Right atrium auricular region (tissue), 2 donors: ENCODE results near the gene GFRAL. TPM values are rescaled to one million over a fixed set of nuclear protein-coding genes. Genes with fewer than 3 reads are reported as not detected.

ENCODE experiments used
- DNase-seq: peaks from one replicate; pipeline ENCODE4 v3.0.0-alpha.2; 2019; ENCODE audit warnings: low spot score
- H3K27ac ChIP-seq, 2 donors: fragments of 200-600 bp; sonication (generic); 1 replicate in 1 of 2; 2 replicates in 1 of 2; pipeline ENCODE4 v1.5.1; 2016 to 2019
- H3K27me3 ChIP-seq, 2 donors: fragments of 200-600 bp; sonication (generic); one replicate each; pipeline versions ENCODE4 v1.5.1 to v1.6.0; 2017 to 2019
- H3K36me3 ChIP-seq: fragments of 200-600 bp; sonication (generic); one replicate; pipeline ENCODE4 v1.5.1; 2016
- H3K4me1 ChIP-seq, 2 donors: fragments of 200-600 bp; sonication (generic); one replicate each; pipeline versions ENCODE4 v1.5.1 to v1.6.0; 2017 to 2019
- H3K4me3 ChIP-seq, 2 donors: fragments of 200-600 bp; sonication (generic); 1 replicate in 1 of 2; 2 replicates in 1 of 2; pipeline ENCODE4 v1.5.1; 2017 to 2019; ENCODE audit warnings: mild to moderate bottlenecking in 1 of 2, moderate library complexity in 1 of 2
- H3K9me3 ChIP-seq, 2 donors: fragments of 200-600 bp; sonication (generic); one replicate each; pipeline ENCODE4 v1.5.1; 2019
- CTCF ChIP-seq, 2 donors: fragments of 200-600 bp; sonication (generic); IDR thresholded peaks; one replicate each; pipeline ENCODE4 v1.5.1; 2019; ENCODE audit warnings: antibody characterized with exemption in 2 of 2
- total RNA-seq, 2 donors: library from RNA; depleted of rRNA; stranded (reverse); fragments of >200 nt; gene quantifications; one replicate each; pipeline ENCODE4 v1.1.0, GENCODE V29; 2016

Gene GFRAL
- total RNA-seq, 2 donors from 2014 or later: not detected

GRCh38 chr6:55399351-55399750 is 72.1 kb downstream of the GFRAL start:
- DNase-seq: no peak
- no peak for TF ChIP-seq CTCF (IDR thresholded peaks at IDR 0.05)
- Histone ChIP-seq H3K9me3 (no peaks in the 10 kb centered on the region), H3K27ac (no peak overlapping the region), H3K4me1 (no peaks in the 10 kb centered on the region), H3K4me3 (no peak overlapping the region), H3K27me3 (no peaks in the 10 kb centered on the region), H3K36me3 (no peaks in the 10 kb centered on the region)

- no peak for TF ChIP-seq CTCF (IDR thresholded peaks at IDR 0.05)
- no peak overlapping the region for H3K27ac ChIP-seq
- H3K36me3 ChIP-seq: no peaks in the 10 kb centered on the region
Observed at GRCh38 chr6:55405474-55406235, 78.4 kb downstream of the GFRAL start.

GRCh38 chr6:55410674-55411073 is 83.4 kb downstream of the GFRAL start:
- no peak overlapping the region for H3K4me3 ChIP-seq
- H3K9me3 ChIP-seq: no peaks in the 10 kb centered on the region
- H3K36me3 ChIP-seq: no peaks in the 10 kb centered on the region
- no peaks in the 10 kb centered on the region for H3K27me3 ChIP-seq
- no peaks in the 10 kb centered on the region for H3K4me1 ChIP-seq
- TF ChIP-seq CTCF (IDR thresholded peaks at IDR 0.05): no peak
- H3K27ac ChIP-seq: no peak overlapping the region
- DNase-seq: no peak

More at GRCh38 chr6:55405474-55406235, 78.4 kb downstream of the GFRAL start:
- DNase-seq: no peak
- H3K27me3 ChIP-seq: no peaks in the 10 kb centered on the region
- no peaks in the 10 kb centered on the region for H3K4me1 ChIP-seq
- no peaks in the 10 kb centered on the region for H3K9me3 ChIP-seq
- no peak overlapping the region for H3K4me3 ChIP-seq

GRCh38 chr6:55423933-55424332 is 96.7 kb downstream of the GFRAL start:
- no peak overlapping the region for H3K27ac ChIP-seq
- H3K36me3 ChIP-seq: no peaks in the 10 kb centered on the region
- H3K9me3 ChIP-seq: no peaks in the 10 kb centered on the region
- no peak for TF ChIP-seq CTCF (IDR thresholded peaks at IDR 0.05)
- DNase-seq: no peak
- no peaks in the 10 kb centered on the region for H3K4me1 ChIP-seq
- no peaks in the 10 kb centered on the region for H3K27me3 ChIP-seq
- H3K4me3 ChIP-seq: no peak overlapping the region

GRCh38 chr6:55433446-55434130 is 106.3 kb downstream of the GFRAL start:
- no peak for DNase-seq
- H3K27me3 ChIP-seq: no peaks in the 10 kb centered on the region
- no peak overlapping the region for H3K4me3 ChIP-seq
- H3K4me1 ChIP-seq: no peaks in the 10 kb centered on the region
- TF ChIP-seq CTCF (IDR thresholded peaks at IDR 0.05): no peak
- no peaks in the 10 kb centered on the region for H3K36me3 ChIP-seq
- no peaks in the 10 kb centered on the region for H3K9me3 ChIP-seq
- no peak overlapping the region for H3K27ac ChIP-seq
